Brain microvascular endothelial cell (primary cell): ENCODE measurements around the gene ELMO1.

Source experiments
- DNase-seq: peaks from one replicate; pipeline ENCODE4 v3.0.0-alpha.2; 2020
- H3K27ac ChIP-seq: fragments of 250-450 bp; sonication (Bioruptor Pico); 2 replicates; pipeline ENCODE4 v1.5.1; 2020; ENCODE audit warnings: mild to moderate bottlenecking, moderate library complexity
- H3K27me3 ChIP-seq: fragments of 250-450 bp; sonication (Bioruptor Pico); replicated peaks from 2 replicates; pipeline ENCODE4 v1.5.1; 2020; ENCODE audit warnings: mild to moderate bottlenecking
- H3K36me3 ChIP-seq: fragments of 250-450 bp; sonication (Bioruptor Pico); replicated peaks from 2 replicates; pipeline ENCODE4 v1.5.1; 2020; ENCODE audit warnings: mild to moderate bottlenecking
- H3K4me3 ChIP-seq: 2 replicates; pipeline ENCODE4 v1.5.1; 2011; ENCODE audit warnings: low read depth, mild to moderate bottlenecking, control low read depth, low read length, moderate library complexity
- CTCF ChIP-seq: IDR thresholded peaks from 2 replicates; pipeline ENCODE4 v1.5.1; 2011; ENCODE audit warnings: low read depth, mild to moderate bottlenecking, moderate library complexity, low read length, control low read depth, inconsistent platforms; ENCODE audit errors: missing control alignments
- in situ Hi-C: cut with HindIII; loops from 2 replicates; pipeline ENCODE4 v1.10.0; 2017; ENCODE audit warnings: low sequenced_read_pairs, low pct_ligation_motif_present

The ELMO1 gene

GRCh38 chr7:37448636-37449361 lies at the start of gene ELMO1:
ELMO1 (minus strand) TSS chr7:37448864; CDS start chr7:37342690, 106,174 bp downstream.
- TF ChIP-seq CTCF = peak; percentile 39
- H3K27ac ChIP-seq = no peak within 1 kb of the TSS
- no peaks in the 10 kb centered on the region for H3K36me3 ChIP-seq
- DNase-seq = peak; percentile 33
- in situ Hi-C loops = no loop called here
- peak within 1 kb of the TSS; percentile 35 for H3K4me3 ChIP-seq
- H3K27me3 ChIP-seq = peaks cover 21% of the 10 kb centered on the region

GRCh38 chr7:37497576-37497975 lies 48.9 kb upstream of the ELMO1 start:
- DNase-seq = no peak
- H3K36me3 ChIP-seq = no peaks in the 10 kb centered on the region
- in situ Hi-C loops = no loop called here
- no peak overlapping the region for H3K27ac ChIP-seq
- no peaks in the 10 kb centered on the region for H3K27me3 ChIP-seq
- H3K4me3 ChIP-seq = no peak overlapping the region
- no peak for TF ChIP-seq CTCF

- Histone ChIP-seq H3K27me3 (no peaks in the 10 kb centered on the region), H3K4me3 (no peak overlapping the region), H3K36me3 (no peaks in the 10 kb centered on the region), H3K27ac (no peak overlapping the region)
- peak; percentile 13 for DNase-seq
- in situ Hi-C loops = no loop called here
- peak; percentile 37 for TF ChIP-seq CTCF
Observed at GRCh38 chr7:37495574-37496184, 47.0 kb upstream of the ELMO1 start.

GRCh38 chr7:37494926-37495325 lies 46.3 kb upstream of the ELMO1 start:
- Histone ChIP-seq H3K36me3 (no peaks in the 10 kb centered on the region), H3K27ac (no peak overlapping the region), H3K27me3 (no peaks in the 10 kb centered on the region), H3K4me3 (no peak overlapping the region)
- in situ Hi-C loops = no loop called here
- no peak for DNase-seq
- TF ChIP-seq CTCF = no peak

GRCh38 chr7:37493810-37494209 lies 45.1 kb upstream of the ELMO1 start:
- no peak for DNase-seq
- no peak for TF ChIP-seq CTCF
- Histone ChIP-seq H3K27ac (no peak overlapping the region), H3K27me3 (no peaks in the 10 kb centered on the region), H3K4me3 (no peak overlapping the region), H3K36me3 (no peaks in the 10 kb centered on the region)
- in situ Hi-C loops = no loop called here
